Stimulated activated CD4-positive, alpha-beta T cell treated with anti-CD3 and anti-CD28 coated beads, Interleukin-4, amount 100 ng/mL, for 24 hours (primary cell): ENCODE results near the gene AGPAT4.
A peak's percentile ranks its signal among the peaks of the same experiment; 100 is the strongest.
"Not testable (repeated sequence)": the region's sequence is repeated elsewhere in the genome, so short reads cannot be mapped to it uniquely, and the experiment has no call there.

Experiments
- DNase-seq: peaks from one replicate; pipeline ENCODE4 v3.0.0-alpha.2; 2020

The AGPAT4 gene

DNA sequence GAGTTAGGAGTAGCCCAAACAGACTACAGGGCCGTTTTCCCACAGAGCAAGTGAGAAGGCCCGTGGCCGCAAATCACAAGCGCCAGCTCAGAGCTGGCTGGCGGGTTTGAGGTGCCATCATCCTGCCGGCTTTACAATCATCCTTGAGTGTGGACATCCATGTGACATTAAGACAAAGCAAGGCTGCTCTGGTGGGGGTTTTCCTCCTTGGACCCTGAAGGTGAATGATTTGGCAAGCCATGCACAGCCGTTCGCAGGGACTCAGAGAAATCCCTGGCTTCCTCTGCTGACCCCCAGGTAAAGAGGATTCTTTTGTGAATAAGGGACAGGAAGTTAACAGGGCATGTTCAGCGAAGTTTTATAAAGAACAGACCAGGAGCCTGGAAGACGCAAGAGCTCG is 137.2 kb downstream of the AGPAT4 start:
- DNase-seq = no peak

DNA sequence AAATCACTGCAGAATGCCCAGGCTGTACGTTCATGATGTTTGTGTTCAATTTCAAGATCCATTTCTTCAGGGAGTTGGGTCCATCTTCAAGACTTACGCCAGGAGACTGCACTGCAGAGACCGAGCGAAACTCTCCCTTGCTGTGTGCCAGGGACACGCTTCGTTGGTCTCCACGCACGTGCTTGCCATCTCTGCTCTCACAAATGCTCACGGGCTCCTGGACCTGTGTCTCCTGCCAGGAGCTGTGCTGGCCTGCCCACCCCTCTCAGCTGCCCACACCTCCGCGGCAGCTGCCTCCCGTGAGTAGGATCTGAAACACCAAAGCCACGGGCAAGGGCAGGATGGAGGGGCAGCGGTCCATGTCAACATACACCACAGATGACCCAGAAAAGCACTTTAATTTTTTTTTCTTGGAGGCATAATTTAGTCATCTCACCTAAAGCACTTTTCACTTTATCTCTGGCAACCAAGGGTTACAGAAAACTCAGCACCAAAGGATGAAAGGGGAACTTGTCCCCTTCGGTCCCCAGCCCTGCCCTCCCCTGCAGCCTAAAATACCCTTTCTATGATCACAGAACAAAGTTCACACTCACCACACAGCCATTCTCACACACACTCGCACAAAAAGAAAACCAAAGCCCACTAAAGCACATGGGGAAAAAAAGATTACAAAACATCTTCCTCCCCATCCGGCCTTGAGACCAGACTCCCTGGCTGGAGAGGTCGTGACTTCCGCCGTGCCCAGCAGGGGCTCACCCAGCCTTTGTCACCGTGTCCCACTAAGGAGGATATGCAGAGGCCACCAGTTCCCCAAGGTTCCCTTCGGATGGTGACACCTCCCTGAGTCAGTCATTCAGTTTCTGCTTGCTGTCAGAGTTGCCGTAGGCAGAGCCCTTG is 137.9 kb downstream of the AGPAT4 start:
- DNase-seq = no peak

DNA sequence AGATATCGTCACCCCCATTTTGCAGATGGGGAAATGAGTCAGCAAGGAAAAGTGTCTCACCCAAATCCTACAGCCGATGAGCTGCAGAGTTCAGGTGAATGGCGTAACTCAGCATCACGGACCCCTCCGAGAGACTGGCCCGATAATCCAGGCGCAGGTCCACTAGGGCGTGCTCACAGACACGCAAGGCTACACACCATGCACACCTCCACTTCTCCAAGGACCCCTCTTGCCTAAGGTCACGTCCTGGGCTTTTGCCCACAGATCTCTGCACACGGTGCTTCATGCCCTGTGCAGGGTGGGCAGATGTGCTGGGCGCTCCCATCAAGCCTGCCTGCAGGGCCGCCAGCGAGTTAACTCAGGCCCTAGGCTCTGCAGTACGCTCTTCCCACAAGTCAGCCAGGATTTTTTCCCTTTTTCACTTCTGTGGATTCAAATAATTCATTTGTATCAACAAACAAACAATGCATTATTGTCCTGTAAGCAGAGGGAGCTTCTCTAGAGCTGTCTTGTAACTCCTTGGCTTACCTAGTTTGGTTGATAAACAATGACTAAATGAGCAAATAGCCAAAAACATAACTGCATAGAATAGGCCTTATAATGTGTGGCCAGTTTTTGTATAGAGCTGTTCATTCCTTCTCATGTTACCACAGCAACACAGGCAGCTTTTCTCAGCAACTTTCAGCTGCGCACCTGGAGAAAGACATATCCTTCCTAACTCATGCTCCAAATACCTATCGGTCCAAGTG is 139.1 kb downstream of the AGPAT4 start:
- DNase-seq = no peak

DNA sequence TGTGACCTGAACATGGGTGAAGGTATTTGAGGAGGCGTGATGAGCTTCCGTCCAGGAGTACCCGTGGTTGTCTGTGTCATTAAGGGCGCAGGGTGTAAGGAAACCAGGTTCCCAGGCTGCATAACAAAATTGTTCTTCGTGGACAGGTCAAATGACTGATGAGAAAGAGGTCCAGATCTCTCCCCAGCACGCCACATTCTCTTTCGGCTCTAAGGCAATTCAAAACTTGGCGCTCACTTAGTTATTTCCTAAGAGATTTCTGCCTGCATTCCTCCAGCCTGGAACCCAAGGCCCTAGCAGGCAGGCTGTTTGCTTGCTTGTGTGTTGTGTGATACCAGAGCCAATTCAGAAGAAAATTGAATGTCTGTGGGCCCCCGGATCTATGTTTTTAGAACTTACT is 139.9 kb downstream of the AGPAT4 start:
- no peak for DNase-seq

DNA sequence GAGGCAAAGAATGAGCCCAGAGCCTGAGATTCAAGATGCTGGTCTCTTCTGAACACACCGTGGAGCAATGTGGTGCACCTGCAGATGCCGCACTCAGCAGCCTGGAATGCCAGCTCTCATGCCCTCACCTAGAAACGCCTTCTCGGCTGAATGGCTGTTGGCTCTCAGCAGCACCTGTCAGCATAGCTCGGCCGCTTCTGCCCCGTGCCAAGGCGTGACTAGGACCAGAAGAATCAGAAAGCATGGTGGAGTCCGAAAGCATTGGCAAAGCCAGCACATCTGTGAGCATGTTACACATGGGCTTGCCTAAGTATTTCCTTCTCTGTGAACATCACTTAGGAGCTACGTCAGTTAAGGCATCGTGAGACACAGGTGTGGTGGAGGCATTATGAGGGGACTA is 141.5 kb downstream of the AGPAT4 start:
- DNase-seq = no peak

DNA sequence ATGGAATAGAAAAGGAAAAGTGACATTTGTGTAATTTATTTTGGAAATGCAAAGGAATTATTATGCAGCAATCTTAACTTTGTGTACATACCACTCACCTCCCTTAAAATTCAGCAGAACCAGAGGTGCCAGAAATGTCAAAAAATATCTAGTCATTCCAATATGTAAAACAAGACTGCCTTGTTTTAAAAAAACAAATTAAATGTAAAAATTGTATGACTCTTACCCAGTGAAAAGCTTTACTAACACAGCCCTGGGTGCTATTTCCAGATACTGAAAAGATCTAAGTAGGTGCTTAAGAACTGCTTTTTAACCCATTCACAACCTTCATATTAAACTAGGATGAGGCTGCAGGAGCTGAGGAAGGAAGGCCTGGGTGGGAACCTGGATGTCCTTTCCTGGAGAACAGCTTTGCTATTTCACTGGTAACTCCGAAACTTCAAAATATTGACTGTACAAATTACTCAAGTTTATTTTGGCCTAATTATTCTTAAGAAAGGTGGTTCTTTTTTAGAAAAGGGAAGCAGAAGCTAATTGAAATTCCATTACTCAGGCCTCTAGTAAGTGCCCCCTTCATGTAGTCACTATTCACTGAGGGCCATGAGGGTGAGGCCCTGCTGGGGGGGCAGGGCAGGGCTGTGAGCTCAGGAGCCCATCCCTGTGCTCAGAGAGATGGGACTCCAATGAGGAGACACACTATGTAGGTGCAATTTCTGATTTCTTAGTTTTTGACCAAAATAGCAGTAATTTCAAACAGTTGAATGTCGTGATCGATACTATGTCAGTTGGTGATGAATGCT is 142.7 kb downstream of the AGPAT4 start:
- DNase-seq = no peak

DNA sequence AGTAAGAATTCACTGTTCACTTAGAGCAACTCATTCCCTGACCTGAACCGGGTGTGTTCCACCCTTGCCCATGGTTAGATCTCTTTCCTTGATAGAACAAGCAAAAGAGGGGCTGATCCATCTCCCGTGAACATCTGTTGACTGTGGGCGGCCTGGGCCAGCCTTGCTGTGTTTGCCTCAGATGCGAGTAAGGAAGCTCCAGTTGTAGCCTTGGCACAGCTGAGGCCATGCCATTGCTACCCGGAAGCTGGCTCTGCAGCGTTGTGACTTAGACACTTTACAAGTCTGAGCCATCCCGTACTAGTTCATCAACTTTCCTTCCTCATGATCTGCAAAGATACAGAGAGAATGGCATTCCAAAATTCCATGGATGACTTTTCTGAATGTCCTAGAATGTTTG is 143.3 kb downstream of the AGPAT4 start:
- DNase-seq = no peak

DNA sequence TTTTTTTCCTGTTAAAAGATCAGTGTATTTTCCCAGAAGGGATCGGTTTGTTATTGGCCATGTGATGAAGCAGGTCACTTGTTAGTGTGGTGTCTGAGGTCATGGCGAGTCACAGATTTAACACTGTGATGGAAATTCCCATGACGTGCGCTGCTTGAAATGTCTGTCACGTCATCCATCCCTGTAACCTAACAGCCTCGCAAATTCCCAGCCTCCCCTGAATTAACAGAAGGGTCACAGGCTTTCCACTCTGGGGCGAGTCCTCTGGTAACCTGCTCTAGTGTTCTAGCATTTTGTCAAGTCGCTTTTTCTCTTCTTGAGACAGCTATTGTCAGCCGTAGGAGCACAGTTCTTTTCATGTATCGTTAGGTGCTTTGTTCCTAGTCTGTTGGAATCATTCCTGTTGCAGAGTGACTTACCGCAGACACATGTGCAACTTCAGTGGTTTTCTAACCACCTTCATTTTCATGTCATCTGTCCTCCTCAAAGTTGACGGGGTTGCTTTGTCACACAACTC is 145.1 kb downstream of the AGPAT4 start:
- peak; percentile 46 for DNase-seq

DNA sequence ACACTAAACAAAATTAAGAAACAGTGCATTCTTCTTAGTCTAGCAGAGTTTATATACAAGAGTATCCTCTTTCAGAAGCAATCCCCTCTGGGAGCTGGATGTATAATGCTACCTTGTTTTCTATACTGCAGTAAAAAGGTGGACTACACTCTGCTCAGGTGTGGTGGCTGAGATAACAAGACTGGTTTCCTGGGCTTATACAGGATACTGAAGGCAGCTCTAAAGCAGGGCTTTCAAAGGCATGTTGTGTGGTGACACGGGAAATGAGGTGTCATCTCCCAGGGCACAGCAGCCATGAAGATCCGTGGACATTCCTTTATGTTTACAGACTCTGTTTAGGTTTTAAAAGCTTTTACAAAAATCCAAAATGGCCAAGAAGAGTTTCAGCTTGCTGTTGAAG is 145.6 kb downstream of the AGPAT4 start:
- no peak for DNase-seq

DNA sequence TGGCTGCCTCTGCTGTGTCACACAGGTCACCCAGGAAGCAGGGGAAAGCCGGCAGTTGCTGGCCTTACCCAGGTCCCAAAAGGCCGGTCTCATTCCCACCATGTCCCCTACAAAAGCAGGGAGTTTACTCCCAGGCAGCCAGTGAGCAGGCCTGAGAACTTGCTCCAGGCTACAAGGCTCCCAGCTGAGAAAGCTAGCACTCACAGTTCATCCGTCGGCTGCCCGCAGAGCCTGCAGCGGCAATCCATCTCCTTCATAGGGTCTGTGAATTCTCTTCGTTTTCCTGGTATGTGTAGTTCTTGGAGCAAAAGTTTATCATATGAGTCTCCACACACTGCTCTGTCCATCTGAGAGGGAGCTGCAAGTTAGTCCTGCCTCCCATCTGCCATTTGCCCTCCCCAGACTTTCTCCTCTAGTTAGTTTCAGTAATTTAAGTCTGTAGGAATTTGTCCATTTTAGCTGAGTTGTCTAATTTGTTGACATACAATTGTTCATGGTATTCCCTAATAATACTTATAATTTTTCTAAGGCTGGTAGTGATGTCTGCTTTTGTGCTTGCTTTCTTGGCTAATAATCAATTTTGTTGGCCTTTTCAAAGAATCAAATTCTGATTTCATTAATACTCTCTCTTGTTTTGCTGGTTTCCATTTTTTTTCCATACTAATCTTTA is 146.7 kb downstream of the AGPAT4 start:
- no peak for DNase-seq

DNA sequence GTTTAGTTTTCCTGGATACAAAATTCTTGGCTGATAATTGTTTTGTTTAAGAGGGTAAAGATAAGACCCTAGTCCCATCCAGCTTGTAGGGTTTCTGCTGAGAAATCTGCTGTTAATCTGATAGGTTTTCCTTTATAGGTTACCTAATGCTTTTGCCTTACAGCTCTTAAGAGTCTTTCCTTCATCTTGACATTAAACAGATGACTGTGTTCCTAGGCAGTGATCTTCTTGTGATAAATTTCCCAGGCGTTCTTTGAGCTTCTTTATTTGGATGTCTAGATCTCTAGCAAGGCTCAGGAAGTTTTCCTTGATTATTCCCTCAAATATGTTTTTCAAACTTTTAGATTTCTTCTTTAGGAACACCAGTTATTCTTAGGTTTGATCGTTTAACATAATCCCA is 148.3 kb downstream of the AGPAT4 start:
- DNase-seq = no peak

DNA sequence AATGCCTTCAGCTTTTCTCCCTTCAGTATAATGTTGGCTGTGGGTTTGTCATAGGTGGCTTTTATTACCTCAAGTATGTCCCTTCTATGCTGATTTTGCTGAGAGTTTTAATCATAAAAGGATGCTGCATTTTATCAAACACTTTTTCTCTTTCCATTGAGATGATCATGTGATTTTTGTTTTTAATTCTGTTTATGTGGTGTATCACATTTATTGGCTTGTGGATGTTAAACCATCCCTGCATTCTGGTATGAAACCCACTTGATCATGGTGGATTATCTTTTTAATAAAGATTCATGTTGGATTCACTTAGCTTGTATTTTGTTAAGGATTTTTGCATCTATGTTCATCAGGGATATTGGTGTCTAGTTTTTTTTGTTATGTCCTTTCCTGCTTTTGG is 150.5 kb downstream of the AGPAT4 start:
- not testable (repeated sequence) for DNase-seq

DNA sequence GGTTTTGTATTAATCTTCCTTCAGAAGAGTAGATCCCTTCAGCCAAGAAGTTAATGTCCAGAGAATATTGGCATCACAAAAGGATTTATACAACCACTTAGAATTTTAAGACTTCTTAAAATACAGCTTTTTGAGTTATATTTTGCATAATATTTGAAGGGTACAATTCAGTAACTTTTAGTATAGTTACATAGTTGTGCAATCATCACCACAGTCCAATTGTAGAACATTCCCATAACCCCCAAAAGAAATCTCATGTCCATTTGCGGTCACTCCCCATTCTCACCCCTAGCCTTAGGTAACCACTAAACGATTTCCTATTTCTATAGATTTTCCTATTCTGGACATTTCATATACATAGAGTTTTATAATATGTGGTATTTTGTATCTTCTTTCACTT is 155.9 kb downstream of the AGPAT4 start:
- DNase-seq = no peak

DNA sequence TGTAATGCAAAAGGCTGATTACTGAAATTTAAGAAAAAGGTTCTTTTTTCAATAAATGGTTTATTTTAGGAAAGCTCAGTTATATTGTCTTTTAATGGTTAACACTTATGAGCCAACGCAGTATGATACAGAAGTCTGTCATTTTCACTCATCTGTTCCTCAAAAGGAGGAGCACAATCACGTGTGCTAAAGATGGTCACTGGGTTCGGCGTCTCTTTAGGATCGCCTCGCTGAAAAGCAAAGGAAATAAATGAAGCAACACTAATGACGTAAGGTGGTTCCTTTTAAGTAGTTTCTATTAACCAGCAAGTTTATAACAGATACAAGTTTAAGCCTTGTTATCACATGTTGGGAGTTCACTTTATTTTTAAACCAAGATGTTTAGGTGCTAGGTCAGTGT is 156.6 kb downstream of the AGPAT4 start:
- no peak for DNase-seq

DNA sequence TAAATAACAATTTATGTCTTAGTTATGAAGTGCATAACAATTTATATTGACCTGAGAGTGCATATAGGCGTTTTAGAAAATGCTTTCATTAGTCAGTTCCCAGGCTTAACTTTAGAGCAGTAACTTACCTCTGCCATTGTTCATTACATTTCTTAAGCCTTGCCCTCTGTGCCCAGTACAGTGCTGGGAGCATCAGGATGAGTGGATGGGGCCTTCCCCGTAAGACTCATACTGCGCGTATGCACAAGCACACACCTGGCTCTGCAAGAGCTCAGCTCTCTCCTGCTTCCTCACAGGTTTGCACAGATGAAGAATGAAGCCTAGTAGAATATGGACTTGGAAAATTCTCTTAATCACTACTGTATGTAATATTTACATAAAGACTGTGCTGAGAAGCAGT is 157.3 kb downstream of the AGPAT4 start:
- no peak for DNase-seq

DNA sequence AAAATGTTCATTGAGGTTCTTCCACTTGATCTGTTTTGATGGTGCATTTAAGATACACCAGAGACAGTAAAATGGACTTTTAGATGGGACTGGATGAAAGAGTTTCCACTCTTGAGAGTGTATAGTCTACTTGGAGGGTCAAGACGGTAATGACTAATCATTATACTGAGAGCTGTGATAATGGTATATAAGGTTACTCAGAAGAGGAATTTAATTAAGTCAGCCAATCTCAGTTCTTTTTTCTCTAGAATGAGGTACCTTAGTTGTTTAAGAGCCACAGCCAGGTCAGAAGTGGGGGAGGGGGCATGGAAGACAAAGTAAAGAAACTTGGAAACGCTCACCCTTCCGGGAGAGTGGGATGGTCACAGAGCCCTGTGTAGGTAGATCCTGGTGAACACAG is 158.4 kb downstream of the AGPAT4 start:
- DNase-seq = no peak

DNA sequence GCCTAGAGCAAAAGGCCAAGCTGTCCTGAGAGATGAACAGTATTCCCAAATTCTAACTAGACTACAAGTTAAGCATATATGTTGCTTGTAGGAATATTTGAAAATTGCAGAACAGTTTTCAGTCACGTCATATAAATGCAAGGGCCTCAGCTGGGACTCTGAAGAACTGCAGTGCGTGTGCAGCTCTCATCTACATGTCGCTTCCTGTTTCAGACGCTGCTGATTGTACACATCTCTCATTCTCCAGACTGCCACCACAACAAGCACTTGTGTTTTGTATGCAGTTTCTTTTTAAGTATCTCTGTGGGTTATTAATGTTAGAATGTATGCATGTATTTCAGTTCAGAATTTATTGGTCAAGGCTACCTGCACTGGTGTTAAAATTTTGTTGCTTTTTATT is 162.6 kb downstream of the AGPAT4 start:
- DNase-seq = no peak

DNA sequence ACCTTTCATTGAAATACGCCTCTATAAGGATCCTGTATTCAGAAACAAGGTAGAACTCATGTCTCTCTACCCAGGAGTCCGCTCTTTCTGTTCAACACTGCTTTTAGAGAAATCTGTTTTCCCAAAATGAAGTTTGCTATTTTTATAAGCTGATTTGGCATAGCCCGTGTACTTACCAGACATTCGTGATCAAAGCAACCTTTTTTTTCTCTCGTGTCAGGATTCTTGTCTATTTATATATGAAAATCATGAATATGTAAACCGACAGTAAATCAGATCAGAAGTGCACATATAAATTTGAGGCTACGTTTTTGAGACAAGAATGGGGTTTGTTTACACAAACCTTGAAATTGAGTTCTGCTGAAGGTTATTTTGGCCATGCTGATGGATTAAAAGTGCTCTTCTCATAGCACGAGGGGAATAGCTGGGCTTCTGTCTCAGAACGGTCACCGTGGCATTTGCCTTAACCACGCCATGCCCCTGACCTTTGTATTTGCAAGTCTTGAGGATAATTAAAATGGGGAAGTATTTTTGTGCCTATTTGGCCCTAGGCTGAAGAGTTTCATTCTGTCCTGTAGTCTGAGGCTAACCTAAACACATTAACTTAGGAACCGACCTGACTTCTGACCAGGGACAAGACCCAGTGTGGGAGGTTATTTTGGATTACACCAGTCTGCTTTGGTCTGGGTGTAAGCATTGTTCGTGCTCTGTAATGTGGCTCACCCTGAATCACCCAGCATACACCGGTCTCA is 163.7 kb downstream of the AGPAT4 start:
- no peak for DNase-seq

DNA sequence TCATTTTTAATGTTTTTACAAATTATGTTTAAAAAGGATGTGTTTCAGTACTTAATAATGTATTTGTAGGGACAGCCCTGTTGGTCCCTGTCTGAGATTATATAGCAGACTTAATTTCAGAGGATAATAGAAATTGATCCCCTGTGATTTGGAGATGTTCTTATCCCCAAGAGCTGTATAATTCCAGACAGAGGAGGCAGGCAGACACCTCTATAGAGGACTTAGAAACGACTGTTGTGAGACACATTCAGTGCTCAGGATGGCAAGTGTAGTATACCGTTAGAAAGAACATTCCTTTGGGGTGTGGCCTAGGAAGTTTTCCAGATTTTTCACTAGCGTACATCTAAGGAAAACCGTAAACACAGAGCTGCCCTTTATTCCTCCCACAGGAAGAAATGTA is 164.5 kb downstream of the AGPAT4 start:
- DNase-seq = no peak

DNA sequence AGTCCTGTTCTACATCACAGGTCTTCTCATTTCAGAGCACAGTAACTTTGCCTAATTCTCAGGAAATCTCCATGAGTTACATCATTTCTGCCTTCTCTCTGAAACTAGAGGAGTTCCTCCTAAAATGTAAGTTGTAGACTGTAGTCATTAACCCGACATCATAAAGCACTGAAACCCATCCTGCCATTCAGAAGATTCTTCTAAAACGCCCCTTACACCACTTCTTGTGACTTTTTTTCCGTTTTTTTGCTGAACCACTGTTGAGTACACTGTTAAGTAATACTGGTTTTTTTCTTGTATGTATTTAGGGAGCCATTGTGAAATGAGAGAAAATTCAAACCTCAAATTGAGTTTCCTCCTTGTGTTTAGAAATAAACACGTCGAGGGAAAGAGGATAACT is 164.9 kb downstream of the AGPAT4 start:
- no peak for DNase-seq

DNA sequence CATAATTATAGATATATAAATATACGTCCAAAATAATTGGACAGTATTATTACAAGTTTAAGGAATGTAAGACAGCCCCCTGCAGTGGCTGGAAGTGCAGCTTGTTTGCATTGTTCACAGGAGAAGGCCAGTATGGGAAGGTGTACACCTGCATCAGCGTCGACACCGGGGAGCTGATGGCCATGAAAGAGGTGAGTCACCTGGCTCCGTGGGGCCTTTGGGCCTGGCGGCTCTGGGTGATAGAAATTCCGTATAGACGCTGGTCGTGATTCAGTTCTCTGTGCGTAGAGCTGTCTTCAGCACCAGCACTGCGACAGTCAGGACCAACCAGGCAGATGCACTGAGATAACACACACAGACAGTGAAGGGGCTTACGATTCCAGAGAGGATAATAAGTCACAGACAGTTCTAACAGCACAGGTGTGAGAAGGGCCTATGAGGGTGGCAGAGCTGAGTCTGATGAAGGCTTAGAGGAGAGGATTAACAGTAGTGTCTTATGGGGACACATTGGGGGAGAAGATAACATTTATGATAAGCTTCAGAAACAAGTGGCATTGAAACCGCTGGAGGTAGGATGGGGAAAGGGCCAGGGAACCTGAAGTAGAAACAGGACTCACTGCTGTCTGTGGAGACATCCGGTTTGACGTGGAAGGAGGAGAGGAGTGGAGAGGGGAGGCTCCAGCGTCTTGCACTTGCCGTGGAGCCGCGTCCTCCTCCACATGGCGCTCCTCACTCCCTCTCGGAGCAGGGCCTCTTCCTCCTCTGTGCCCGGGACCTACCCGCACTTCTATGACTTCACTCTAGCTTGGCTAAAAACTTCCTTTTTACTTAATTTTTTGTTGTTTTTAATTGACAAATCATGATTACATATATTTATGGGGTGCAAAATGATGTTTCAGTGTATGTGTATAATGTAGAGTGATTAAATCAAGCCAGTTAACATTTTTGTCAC is 165.8 kb downstream of the AGPAT4 start:
- no peak for DNase-seq
